Measurements from ENCODE around the gene PLCL1. TPM values are rescaled to one million over a fixed set of nuclear protein-coding genes. Genes with fewer than 3 reads are reported as not detected.

PLCL1 gene
- total RNA-seq, 6 donors from 2014 or later, result 5.3 to 17.0 (median 8.1) TPM

DNA sequence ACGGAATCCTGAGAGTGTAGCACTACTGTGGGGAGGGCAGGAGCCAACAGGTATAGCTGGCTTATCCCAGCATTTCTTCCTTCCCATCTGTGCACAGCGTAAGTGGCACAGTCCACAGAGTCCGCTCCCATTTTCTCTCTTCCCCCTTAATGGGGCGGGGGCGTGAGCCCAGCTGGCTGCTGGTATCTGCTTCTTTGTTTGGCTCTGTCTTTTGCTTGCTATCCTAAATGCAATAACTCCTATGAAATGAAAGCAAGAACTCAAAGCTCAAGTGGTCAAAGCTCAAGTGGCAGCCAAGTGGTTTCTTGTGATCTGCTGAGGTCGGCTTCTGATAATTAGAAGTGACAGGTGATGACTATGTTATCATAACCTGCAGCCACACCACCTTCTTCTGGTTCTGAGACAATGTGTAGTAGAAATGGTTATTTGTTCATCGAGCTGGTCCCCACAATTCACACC lies 192.7 kb downstream of the PLCL1 start:
- TF ChIP-seq POLR2AphosphoS5 (IDR thresholded peaks at IDR 0.05) (no peak), POLR2A (IDR thresholded peaks at IDR 0.05) (no peak), EP300 (IDR thresholded peaks at IDR 0.05) (no peak)
- TF ChIP-seq, protein P1, sequence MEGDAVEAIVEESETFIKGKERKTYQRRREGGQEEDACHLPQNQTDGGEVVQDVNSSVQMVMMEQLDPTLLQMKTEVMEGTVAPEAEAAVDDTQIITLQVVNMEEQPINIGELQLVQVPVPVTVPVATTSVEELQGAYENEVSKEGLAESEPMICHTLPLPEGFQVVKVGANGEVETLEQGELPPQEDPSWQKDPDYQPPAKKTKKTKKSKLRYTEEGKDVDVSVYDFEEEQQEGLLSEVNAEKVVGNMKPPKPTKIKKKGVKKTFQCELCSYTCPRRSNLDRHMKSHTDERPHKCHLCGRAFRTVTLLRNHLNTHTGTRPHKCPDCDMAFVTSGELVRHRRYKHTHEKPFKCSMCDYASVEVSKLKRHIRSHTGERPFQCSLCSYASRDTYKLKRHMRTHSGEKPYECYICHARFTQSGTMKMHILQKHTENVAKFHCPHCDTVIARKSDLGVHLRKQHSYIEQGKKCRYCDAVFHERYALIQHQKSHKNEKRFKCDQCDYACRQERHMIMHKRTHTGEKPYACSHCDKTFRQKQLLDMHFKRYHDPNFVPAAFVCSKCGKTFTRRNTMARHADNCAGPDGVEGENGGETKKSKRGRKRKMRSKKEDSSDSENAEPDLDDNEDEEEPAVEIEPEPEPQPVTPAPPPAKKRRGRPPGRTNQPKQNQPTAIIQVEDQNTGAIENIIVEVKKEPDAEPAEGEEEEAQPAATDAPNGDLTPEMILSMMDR (IDR thresholded peaks at IDR 0.05), result no peak
- Histone ChIP-seq H3K4me1 (no peaks in the 10 kb centered on the region), H3K36me3 (no peaks in the 10 kb centered on the region), H3K27me3 (no peaks in the 10 kb centered on the region), H3K4me3 (peak overlapping the region in 1 of 4 donors; percentile 25), H3K9me3 (no peaks in the 10 kb centered on the region), H3K27ac (no peak overlapping the region)
- DNase-seq (peak in 1 of 2 donors; percentile 29), ATAC-seq (ENCODE audit: low FRiP score in 2 of 2) (peak; percentile 38 to 64)
- 69 to 92% methylated on average over 7 of the region's 7 CpGs for WGBS, 2 donors

GRCh38 chr2:197998702-197999101 lies 194.3 kb downstream of the PLCL1 start:
- TF ChIP-seq POLR2AphosphoS5 (IDR thresholded peaks at IDR 0.05), result no peak
- no peak for TF ChIP-seq EP300 (IDR thresholded peaks at IDR 0.05)
- no peak for TF ChIP-seq POLR2A (IDR thresholded peaks at IDR 0.05)
- H3K27me3 ChIP-seq, result no peaks in the 10 kb centered on the region
- no peaks in the 10 kb centered on the region for H3K9me3 ChIP-seq
- no peak overlapping the region for H3K4me3 ChIP-seq
- H3K4me1 ChIP-seq, result no peaks in the 10 kb centered on the region
- H3K27ac ChIP-seq, result no peak overlapping the region
- WGBS, 2 donors, result 81 to 85% methylated on average over 3 of the region's 3 CpGs
- no peak for ATAC-seq (ENCODE audit: low FRiP score in 2 of 2)
- no peak for DNase-seq
- no peaks in the 10 kb centered on the region for H3K36me3 ChIP-seq

DNA sequence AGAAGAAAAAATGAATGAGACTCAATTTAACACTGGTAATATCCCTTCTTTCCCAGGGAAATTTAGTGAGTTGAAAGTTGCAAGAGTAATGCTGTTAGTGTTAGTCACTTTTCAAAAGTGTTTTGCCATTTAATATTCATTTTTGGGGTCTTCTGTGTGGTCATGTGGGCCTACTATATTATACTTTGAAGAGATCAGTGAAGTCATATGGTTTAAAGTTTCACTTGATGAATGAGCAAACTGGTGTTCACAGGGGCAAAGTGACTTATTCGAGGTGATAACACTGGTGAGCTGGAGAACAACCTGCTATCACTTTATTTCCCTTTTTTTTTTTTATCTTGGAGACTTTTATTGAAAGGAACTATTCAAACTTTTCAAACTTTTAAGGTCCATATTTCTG lies 196.0 kb downstream of the PLCL1 start:
- 81 to 92% methylated on average over 1 of the region's 1 CpG for WGBS, 2 donors
- H3K4me1 ChIP-seq, result no peaks in the 10 kb centered on the region
- no peaks in the 10 kb centered on the region for H3K9me3 ChIP-seq
- no peak for DNase-seq
- ATAC-seq (ENCODE audit: low FRiP score in 2 of 2), result no peak
- no peak for TF ChIP-seq POLR2AphosphoS5 (IDR thresholded peaks at IDR 0.05)
- TF ChIP-seq EP300 (IDR thresholded peaks at IDR 0.05), result no peak
- TF ChIP-seq POLR2A (IDR thresholded peaks at IDR 0.05), result no peak
- TF ChIP-seq, protein P1 (IDR thresholded peaks at IDR 0.05), result no peak
- H3K36me3 ChIP-seq, result no peaks in the 10 kb centered on the region
- H3K27me3 ChIP-seq, result no peaks in the 10 kb centered on the region
- no peak overlapping the region for H3K27ac ChIP-seq
- no peak overlapping the region for H3K4me3 ChIP-seq

DNA sequence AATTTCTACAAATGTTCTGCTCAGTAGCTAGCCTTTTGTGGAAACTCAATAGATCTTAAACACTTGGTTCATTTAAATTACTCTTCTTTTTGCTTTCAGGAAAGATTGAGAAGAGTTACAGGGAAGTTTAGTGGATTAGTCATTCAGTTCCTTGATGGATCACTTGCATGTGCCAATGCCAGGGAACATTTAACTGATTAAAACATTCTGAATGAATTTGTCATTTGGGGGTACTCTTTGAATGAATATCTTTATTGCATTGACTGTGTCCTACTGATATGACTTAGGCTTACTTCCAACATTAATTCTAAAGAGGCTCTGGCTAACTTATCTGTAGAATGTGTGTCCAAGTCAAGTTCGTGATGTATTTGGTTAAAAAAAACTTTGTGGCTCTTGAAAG lies 199.8 kb downstream of the PLCL1 start:
- H3K27ac ChIP-seq, result no peak overlapping the region
- H3K4me1 ChIP-seq, result no peaks in the 10 kb centered on the region
- ATAC-seq (ENCODE audit: low FRiP score in 2 of 2), result no peak
- no peaks in the 10 kb centered on the region for H3K36me3 ChIP-seq
- TF ChIP-seq EP300 (IDR thresholded peaks at IDR 0.05), result no peak
- no peak for TF ChIP-seq POLR2A (IDR thresholded peaks at IDR 0.05)
- TF ChIP-seq, protein P1 (IDR thresholded peaks at IDR 0.05), result no peak
- no peak for TF ChIP-seq POLR2AphosphoS5 (IDR thresholded peaks at IDR 0.05)
- DNase-seq, result no peak
- no peaks in the 10 kb centered on the region for H3K27me3 ChIP-seq
- 89 to 90% methylated on average over 1 of the region's 1 CpG for WGBS, 2 donors
- H3K4me3 ChIP-seq, result no peak overlapping the region
- no peaks in the 10 kb centered on the region for H3K9me3 ChIP-seq

GRCh38 chr2:198004921-198005829 lies 200.8 kb downstream of the PLCL1 start:
- TF ChIP-seq EP300 (IDR thresholded peaks at IDR 0.05) (no peak), POLR2A (IDR thresholded peaks at IDR 0.05) (no peak), POLR2AphosphoS5 (IDR thresholded peaks at IDR 0.05) (no peak)
- TF ChIP-seq, protein P1 (IDR thresholded peaks at IDR 0.05), result no peak
- 89 to 92% methylated on average over 12 of the region's 12 CpGs for WGBS, 2 donors
- no peak for ATAC-seq (ENCODE audit: low FRiP score in 2 of 2)
- no peak overlapping the region for H3K27ac ChIP-seq
- no peaks in the 10 kb centered on the region for H3K36me3 ChIP-seq
- H3K4me1 ChIP-seq, result no peaks in the 10 kb centered on the region
- H3K27me3 ChIP-seq, result no peaks in the 10 kb centered on the region
- no peaks in the 10 kb centered on the region for H3K9me3 ChIP-seq
- DNase-seq, result peak in 1 of 2 donors; percentile 9
- no peak overlapping the region for H3K4me3 ChIP-seq
